ENCODE results near the gene GMDS. TPM values are rescaled to one million over a fixed set of nuclear protein-coding genes. Genes with fewer than 3 reads are reported as not detected.

The GMDS gene
- total and polyA plus RNA-seq, 2 experiments from 2014 or later, result 30.1 to 36.5 TPM

DNA sequence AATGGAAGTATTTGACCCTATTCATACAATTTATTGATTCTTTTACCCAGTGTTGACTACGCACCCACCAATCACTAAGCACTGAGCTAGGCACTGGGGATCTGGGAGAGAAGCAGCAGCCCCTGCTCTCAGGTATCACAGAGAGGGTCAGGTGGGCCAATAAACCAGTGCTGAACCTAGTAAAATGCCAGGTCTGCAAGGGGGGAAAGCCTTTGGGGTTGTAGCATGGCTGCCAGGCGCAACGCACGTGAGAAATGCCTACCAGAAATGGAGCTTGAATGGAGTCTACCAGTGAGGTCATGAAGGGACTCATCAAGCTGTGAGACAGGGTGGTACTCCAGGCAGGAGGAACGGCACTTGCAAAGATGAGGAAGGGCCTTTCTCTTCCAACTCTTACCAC lies 313.6 kb downstream of the GMDS start (continued):
- TF ChIP-seq, protein P1, sequence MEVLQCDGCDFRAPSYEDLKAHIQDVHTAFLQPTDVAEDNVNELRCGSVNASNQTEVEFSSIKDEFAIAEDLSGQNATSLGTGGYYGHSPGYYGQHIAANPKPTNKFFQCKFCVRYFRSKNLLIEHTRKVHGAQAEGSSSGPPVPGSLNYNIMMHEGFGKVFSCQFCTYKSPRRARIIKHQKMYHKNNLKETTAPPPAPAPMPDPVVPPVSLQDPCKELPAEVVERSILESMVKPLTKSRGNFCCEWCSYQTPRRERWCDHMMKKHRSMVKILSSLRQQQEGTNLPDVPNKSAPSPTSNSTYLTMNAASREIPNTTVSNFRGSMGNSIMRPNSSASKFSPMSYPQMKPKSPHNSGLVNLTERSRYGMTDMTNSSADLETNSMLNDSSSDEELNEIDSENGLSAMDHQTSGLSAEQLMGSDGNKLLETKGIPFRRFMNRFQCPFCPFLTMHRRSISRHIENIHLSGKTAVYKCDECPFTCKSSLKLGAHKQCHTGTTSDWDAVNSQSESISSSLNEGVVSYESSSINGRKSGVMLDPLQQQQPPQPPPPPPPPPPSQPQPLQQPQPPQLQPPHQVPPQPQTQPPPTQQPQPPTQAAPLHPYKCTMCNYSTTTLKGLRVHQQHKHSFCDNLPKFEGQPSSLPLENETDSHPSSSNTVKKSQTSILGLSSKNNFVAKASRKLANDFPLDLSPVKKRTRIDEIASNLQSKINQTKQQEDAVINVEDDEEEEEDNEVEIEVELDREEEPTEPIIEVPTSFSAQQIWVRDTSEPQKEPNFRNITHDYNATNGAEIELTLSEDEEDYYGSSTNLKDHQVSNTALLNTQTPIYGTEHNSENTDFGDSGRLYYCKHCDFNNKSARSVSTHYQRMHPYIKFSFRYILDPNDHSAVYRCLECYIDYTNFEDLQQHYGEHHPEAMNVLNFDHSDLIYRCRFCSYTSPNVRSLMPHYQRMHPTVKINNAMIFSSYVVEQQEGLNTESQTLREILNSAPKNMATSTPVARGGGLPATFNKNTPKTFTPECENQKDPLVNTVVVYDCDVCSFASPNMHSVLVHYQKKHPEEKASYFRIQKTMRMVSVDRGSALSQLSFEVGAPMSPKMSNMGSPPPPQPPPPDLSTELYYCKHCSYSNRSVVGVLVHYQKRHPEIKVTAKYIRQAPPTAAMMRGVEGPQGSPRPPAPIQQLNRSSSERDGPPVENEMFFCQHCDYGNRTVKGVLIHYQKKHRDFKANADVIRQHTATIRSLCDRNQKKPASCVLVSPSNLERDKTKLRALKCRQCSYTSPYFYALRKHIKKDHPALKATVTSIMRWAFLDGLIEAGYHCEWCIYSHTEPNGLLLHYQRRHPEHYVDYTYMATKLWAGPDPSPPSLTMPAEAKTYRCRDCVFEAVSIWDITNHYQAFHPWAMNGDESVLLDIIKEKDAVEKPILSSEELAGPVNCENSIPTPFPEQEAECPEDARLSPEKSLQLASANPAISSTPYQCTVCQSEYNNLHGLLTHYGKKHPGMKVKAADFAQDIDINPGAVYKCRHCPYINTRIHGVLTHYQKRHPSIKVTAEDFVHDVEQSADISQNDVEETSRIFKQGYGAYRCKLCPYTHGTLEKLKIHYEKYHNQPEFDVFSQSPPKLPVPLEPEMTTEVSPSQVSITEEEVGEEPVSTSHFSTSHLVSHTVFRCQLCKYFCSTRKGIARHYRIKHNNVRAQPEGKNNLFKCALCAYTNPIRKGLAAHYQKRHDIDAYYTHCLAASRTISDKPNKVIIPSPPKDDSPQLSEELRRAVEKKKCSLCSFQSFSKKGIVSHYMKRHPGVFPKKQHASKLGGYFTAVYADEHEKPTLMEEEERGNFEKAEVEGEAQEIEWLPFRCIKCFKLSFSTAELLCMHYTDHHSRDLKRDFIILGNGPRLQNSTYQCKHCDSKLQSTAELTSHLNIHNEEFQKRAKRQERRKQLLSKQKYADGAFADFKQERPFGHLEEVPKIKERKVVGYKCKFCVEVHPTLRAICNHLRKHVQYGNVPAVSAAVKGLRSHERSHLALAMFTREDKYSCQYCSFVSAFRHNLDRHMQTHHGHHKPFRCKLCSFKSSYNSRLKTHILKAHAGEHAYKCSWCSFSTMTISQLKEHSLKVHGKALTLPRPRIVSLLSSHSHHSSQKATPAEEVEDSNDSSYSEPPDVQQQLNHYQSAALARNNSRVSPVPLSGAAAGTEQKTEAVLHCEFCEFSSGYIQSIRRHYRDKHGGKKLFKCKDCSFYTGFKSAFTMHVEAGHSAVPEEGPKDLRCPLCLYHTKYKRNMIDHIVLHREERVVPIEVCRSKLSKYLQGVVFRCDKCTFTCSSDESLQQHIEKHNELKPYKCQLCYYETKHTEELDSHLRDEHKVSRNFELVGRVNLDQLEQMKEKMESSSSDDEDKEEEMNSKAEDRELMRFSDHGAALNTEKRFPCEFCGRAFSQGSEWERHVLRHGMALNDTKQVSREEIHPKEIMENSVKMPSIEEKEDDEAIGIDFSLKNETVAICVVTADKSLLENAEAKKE (CRISPR knock-in tag; IDR thresholded peaks at IDR 0.05), result no peak

DNA sequence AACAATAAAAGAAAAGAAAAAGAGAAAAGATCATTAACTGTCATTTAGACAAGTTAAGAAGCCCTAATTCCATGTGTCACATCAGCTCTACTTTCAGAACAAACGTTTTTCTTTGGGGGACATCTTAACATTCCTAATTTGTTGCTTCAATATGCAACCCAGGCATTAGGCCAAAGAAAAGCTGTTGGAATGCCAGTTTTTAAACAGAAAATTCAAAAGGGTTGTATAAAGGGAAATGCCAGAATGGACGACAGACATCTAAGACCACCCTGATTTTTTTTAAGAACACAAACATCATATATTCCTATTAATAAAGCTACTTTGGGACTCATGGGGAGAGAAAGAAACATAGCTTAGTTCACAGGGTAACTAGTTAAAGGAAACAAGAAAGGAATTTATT lies 315.0 kb downstream of the GMDS start:
- peaks cover 7% of the 10 kb centered on the region; the same call in 2 of the 3 replicates for H3K36me3 Mint-ChIP-seq (ENCODE audit: low read depth)
- peaks cover 9% of the 10 kb centered on the region for H3K4me1 Mint-ChIP-seq
- H3F3A ChIP-seq (replicated peaks; ENCODE audit: low read depth), result no peaks in the 10 kb centered on the region
- H3K27me3 Mint-ChIP-seq (ENCODE audit: insufficient read depth, low read depth, poor library complexity), result no peaks in the 10 kb centered on the region
- no peak for ATAC-seq
- no peaks in the 10 kb centered on the region for H3K9me3 Mint-ChIP-seq
- H3K79me2 ChIP-seq (replicated peaks; ENCODE audit: insufficient read depth), result no peaks in the 10 kb centered on the region
- no peak overlapping the region; the same call in 1 of the 2 replicates for H3K27ac Mint-ChIP-seq
- H3K4me3 Mint-ChIP-seq, result no peak overlapping the region
- no peaks in the 10 kb centered on the region for H3K27me3 ChIP-seq (ENCODE audit: insufficient read depth)
- H3K4me1 ChIP-seq (ENCODE audit: insufficient read depth), result no peaks in the 10 kb centered on the region; the same call in 1 of the 2 replicates
- no peaks in the 10 kb centered on the region for H3K36me3 ChIP-seq (ENCODE audit: insufficient read depth)
- no peaks in the 10 kb centered on the region for H4K20me1 ChIP-seq (replicated peaks; ENCODE audit: insufficient read depth)
- no peak overlapping the region for H3K4me3 ChIP-seq
- no peak overlapping the region for H3K27ac ChIP-seq (ENCODE audit: low read depth)
- no peak for DNase-seq (ENCODE audit: low spot score)
- H2AFZ ChIP-seq, result no peak overlapping the region
- no peaks in the 10 kb centered on the region; the same call in 1 of the 2 replicates for H3K9me2 ChIP-seq (ENCODE audit: insufficient read depth)
- no peak overlapping the region for H3K4me2 ChIP-seq
- TF ChIP-seq, protein P1 (CRISPR knock-in tag; IDR thresholded peaks at IDR 0.05), result no peak
- TF ChIP-seq, protein P2, sequence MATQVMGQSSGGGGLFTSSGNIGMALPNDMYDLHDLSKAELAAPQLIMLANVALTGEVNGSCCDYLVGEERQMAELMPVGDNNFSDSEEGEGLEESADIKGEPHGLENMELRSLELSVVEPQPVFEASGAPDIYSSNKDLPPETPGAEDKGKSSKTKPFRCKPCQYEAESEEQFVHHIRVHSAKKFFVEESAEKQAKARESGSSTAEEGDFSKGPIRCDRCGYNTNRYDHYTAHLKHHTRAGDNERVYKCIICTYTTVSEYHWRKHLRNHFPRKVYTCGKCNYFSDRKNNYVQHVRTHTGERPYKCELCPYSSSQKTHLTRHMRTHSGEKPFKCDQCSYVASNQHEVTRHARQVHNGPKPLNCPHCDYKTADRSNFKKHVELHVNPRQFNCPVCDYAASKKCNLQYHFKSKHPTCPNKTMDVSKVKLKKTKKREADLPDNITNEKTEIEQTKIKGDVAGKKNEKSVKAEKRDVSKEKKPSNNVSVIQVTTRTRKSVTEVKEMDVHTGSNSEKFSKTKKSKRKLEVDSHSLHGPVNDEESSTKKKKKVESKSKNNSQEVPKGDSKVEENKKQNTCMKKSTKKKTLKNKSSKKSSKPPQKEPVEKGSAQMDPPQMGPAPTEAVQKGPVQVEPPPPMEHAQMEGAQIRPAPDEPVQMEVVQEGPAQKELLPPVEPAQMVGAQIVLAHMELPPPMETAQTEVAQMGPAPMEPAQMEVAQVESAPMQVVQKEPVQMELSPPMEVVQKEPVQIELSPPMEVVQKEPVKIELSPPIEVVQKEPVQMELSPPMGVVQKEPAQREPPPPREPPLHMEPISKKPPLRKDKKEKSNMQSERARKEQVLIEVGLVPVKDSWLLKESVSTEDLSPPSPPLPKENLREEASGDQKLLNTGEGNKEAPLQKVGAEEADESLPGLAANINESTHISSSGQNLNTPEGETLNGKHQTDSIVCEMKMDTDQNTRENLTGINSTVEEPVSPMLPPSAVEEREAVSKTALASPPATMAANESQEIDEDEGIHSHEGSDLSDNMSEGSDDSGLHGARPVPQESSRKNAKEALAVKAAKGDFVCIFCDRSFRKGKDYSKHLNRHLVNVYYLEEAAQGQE (IDR thresholded peaks at IDR 0.05; ENCODE audit: unreplicated experiment), result no peak
- TF ChIP-seq NANOG (IDR thresholded peaks at IDR 0.05; ENCODE audit: borderline replicate concordance) (no peak), JUNB (IDR thresholded peaks at IDR 0.05; ENCODE audit: unreplicated experiment) (no peak), EZH2 (IDR thresholded peaks at IDR 0.05; ENCODE audit: low read depth, unreplicated experiment) (no peak), EZH2phosphoT487 (IDR thresholded peaks at IDR 0.05; ENCODE audit: unreplicated experiment) (no peak)
